HL-60/S4 treated with phorbol 12-myristate 13-acetate at 8.2 ng/mL for 4 days and 3 days (cell line): Measurements from ENCODE around the gene EEF1AKMT3.

Experiments used
- in situ Hi-C: fragments of 300-500 bp; cut with MboI; formaldehyde crosslinking; loops from 2 replicates; pipeline ENCODE4 v1.15.0; 2022; ENCODE audit warnings: low sequenced_read_pairs

EEF1AKMT3 gene

GRCh38 chr12:57772429-57773322 is at the start of gene EEF1AKMT3:
Gene EEF1AKMT3, plus strand, starts transcription at chr12:57772614. Its CDS starts 111 bp downstream, at chr12:57772725.
- in situ Hi-C loops, result no loop called here

GRCh38 chr12:57722716-57723629 is 49.4 kb upstream of the EEF1AKMT3 start:
- in situ Hi-C loops, result no loop called here

GRCh38 chr12:57723630-57723962 is 48.8 kb upstream of the EEF1AKMT3 start:
- in situ Hi-C loops, result no loop called here

- in situ Hi-C loops, result no loop called here
Measured at GRCh38 chr12:57724003-57724935, 48.1 kb upstream of the EEF1AKMT3 start.

- in situ Hi-C loops, result no loop called here
Measured at GRCh38 chr12:57724936-57725740, 47.3 kb upstream of the EEF1AKMT3 start.

GRCh38 chr12:57725851-57726150 is 46.6 kb upstream of the EEF1AKMT3 start:
- in situ Hi-C loops, result no loop called here

GRCh38 chr12:57726151-57726883 is 46.1 kb upstream of the EEF1AKMT3 start:
- in situ Hi-C loops, result no loop called here

- in situ Hi-C loops, result no loop called here
Measured at GRCh38 chr12:57726884-57727757, 45.3 kb upstream of the EEF1AKMT3 start.

- in situ Hi-C loops, result no loop called here
Measured at GRCh38 chr12:57727758-57728395, 44.5 kb upstream of the EEF1AKMT3 start.

- in situ Hi-C loops, result no loop called here
Measured at GRCh38 chr12:57729321-57729844, 43.0 kb upstream of the EEF1AKMT3 start.

GRCh38 chr12:57730336-57731067 is 41.9 kb upstream of the EEF1AKMT3 start:
- in situ Hi-C loops, result no loop called here

GRCh38 chr12:57731411-57732080 is 40.9 kb upstream of the EEF1AKMT3 start:
- in situ Hi-C loops, result no loop called here

GRCh38 chr12:57732270-57732669 is 40.1 kb upstream of the EEF1AKMT3 start:
- in situ Hi-C loops, result no loop called here

GRCh38 chr12:57732726-57733593 is 39.5 kb upstream of the EEF1AKMT3 start:
- in situ Hi-C loops, result no loop called here

GRCh38 chr12:57733928-57734327 is 38.5 kb upstream of the EEF1AKMT3 start:
- in situ Hi-C loops, result no loop called here
